ENCODE results near the gene PRDX5.

- TF ChIP-seq ZFP3 (CRISPR knock-in tag; IDR thresholded peaks at IDR 0.05) (no peak), CREB5 (CRISPR knock-in tag; IDR thresholded peaks at IDR 0.05; ENCODE audit: low read depth) (no peak), POU6F1 (CRISPR knock-in tag; IDR thresholded peaks at IDR 0.05; ENCODE audit: borderline replicate concordance, low read depth) (no peak), OSR1 (CRISPR knock-in tag; IDR thresholded peaks at IDR 0.05) (no peak), PATZ1 (CRISPR knock-in tag; IDR thresholded peaks at IDR 0.05; ENCODE audit: borderline replicate concordance) (peak; percentile 10; the same call in 1 of the 2 replicates), ZNF8 (CRISPR knock-in tag; IDR thresholded peaks at IDR 0.05) (no peak), CSRNP3 (CRISPR knock-in tag; IDR thresholded peaks at IDR 0.05) (no peak), ESRRG (CRISPR knock-in tag; IDR thresholded peaks at IDR 0.05) (no peak), TSHZ2 (CRISPR knock-in tag; IDR thresholded peaks at IDR 0.05) (no peak), TOX (CRISPR knock-in tag; IDR thresholded peaks at IDR 0.05; ENCODE audit: borderline replicate concordance) (no peak)
Observed at GRCh38 chr11:64284962-64285884, 32.7 kb upstream of the PRDX5 start, which contains the start of gene GPR137.

All from SK-N-SH treated with all-trans-retinoic acid at 6 μM for 48 hours (cell line).